PFSK-1 (cell line): ENCODE measurements around the gene PSMB4.

Experiments
- FOXP2 ChIP-seq: optimal IDR thresholded peaks from 2 replicates; pipeline ENCODE3; 2011; ENCODE audit warnings: borderline replicate concordance, control low read depth, inconsistent platforms; ENCODE audit not compliant: insufficient read depth; ENCODE audit errors: extremely low read length, extremely low read depth
- POLR2AphosphoS5 ChIP-seq: IDR thresholded peaks from 2 replicates; pipeline ENCODE4 v1.6.1; 2012; ENCODE audit warnings: low read depth, mild to moderate bottlenecking, control low read depth, low read length, moderate library complexity
- REST ChIP-seq, 2 experiments: IDR thresholded peaks; 2 replicates each; pipeline versions ENCODE4 v1.6.1 to v1.8.0; 2011 to 2012; ENCODE audit warnings: low read depth in 2 of 2, low read length in 2 of 2, control low read depth in 1 of 2, inconsistent platforms in 1 of 2, mild to moderate bottlenecking in 1 of 2, moderate library complexity in 1 of 2; ENCODE audit not compliant: insufficient read depth in 1 of 2
- SIN3A ChIP-seq: IDR thresholded peaks from 2 replicates; pipeline ENCODE4 v1.6.1; 2012; ENCODE audit warnings: mild to moderate bottlenecking, low read length, moderate library complexity, borderline replicate concordance; ENCODE audit not compliant: insufficient read depth
- TAF1 ChIP-seq: IDR thresholded peaks from 2 replicates; pipeline ENCODE4 v1.6.1; 2012; ENCODE audit warnings: low read length, control low read depth, borderline replicate concordance; ENCODE audit not compliant: insufficient read depth

The PSMB4 gene

DNA sequence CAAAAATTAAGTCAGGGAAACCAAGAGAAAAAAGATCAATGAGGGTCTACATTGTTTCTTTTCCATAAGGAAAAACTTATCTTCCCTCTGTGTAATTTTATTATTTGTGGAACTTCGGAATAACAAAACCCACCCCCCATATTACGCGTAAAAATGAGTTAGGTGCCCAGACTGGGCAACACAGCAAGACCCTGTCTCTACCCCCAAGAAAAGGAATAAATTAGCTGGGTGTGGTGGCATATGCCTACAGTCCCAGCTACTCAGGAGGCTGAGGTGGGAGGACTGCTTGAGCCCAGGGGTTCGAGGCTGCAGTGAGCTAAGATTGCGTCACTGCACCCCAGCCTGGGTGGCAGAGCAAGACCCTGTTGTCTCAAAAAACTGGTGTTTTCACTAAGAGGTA, 20.4 kb downstream of the PSMB4 start:
- TF ChIP-seq POLR2AphosphoS5 (no peak), FOXP2 (no peak), REST (IDR thresholded peaks at IDR 0.05; ENCODE audit: insufficient read depth in 1 of 2, low read depth in 2 of 2, low read length in 2 of 2) (no peak), TAF1 (no peak), SIN3A (no peak)

DNA sequence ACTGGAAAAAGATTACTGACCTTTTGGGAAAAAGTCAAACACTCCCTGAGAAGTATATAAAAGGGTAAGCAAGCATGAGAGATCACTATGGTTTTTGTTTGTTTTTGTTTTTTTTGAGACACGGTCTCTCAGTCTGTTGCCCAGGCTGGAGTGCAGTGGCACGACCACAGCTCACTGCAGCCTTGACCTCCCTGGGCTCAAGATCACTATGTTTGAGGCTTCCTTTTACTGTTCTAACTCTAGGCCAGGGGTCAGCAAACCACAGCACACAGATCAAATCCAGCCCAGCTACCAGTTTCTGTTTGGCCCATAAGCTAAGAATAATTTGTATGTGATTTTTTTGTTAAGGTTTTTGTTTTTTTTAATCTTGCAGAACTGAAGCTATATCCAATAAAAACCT, 25.7 kb downstream of the PSMB4 start:
- TF ChIP-seq SIN3A (no peak), POLR2AphosphoS5 (no peak)

- TF ChIP-seq REST (IDR thresholded peaks at IDR 0.05; ENCODE audit: insufficient read depth in 1 of 2, low read depth in 2 of 2, low read length in 2 of 2) (no peak), SIN3A (no peak), TAF1 (no peak), POLR2AphosphoS5 (no peak), FOXP2 (no peak)
Measured at GRCh38 chr1:151428068-151428467, 28.7 kb downstream of the PSMB4 start.

- TF ChIP-seq FOXP2 (no peak), SIN3A (no peak), POLR2AphosphoS5 (no peak), TAF1 (no peak), REST (IDR thresholded peaks at IDR 0.05; ENCODE audit: insufficient read depth in 1 of 2, low read depth in 2 of 2, low read length in 2 of 2) (no peak)
Measured at GRCh38 chr1:151435174-151435573, 35.8 kb downstream of the PSMB4 start.

DNA sequence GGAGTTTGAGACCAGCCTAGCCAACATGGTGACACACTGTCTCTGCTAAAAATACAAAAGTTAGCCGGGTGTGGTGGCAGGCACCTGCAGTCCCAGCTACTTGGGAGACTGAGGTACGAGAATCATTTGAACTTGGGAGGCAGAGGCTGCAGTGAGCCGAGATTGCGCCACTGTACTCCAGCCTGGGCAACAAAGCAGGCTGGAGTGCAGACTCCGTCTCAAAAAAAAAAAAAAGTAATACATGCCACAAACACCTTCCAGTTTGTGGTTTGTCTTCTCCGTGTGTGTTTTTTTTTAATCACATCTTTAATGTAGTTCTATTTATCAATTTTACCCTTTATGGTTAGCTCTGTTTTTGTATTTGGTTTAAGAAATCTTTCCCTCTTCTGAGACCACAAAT, 37.6 kb downstream of the PSMB4 start:
- TF ChIP-seq TAF1 (no peak), POLR2AphosphoS5 (no peak), SIN3A (no peak), REST (IDR thresholded peaks at IDR 0.05; ENCODE audit: insufficient read depth in 1 of 2, low read depth in 2 of 2, low read length in 2 of 2) (no peak)
